ENCODE data around the gene FBLN2.

The FBLN2 gene

DNA sequence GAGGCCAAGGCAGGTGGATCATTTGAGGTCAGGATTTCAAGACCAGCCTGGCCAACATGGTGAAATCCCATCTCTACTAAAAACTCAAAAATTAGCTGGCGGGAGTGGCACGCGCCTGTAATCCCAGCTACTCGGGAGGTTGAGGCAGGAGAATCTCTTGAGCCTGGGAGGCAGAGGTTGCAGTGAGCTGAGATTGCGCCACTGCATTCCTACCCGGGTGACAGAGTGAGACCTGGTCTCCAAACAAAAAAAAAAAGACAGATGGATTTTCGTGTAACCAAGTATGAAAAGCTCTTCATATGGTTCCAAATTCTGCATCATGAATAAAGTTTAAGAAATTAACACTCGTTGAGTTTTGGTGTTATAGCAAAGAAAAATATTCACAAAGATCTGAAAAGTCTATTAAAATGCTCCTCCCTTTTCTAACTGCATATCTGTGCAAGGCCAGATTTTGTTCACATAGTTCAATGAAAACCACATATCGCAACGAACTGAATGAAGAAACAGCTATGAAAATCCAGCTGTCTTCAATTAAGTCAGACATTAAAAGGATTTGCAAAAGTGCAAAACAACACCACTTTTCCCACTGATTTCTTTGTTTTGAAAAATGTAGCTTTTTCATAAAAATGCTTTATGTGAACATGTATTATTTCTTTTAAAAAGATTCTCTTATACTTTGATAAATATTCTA is 23.8 kb upstream of the FBLN2 start:
- no peaks in the 10 kb centered on the region for H3K27me3 ChIP-seq (ENCODE audit: insufficient read depth, low read length, poor library complexity)
- H4K20me1 ChIP-seq (ENCODE audit: insufficient read depth, low read length) = no peaks in the 10 kb centered on the region
- TF ChIP-seq, protein P1, sequence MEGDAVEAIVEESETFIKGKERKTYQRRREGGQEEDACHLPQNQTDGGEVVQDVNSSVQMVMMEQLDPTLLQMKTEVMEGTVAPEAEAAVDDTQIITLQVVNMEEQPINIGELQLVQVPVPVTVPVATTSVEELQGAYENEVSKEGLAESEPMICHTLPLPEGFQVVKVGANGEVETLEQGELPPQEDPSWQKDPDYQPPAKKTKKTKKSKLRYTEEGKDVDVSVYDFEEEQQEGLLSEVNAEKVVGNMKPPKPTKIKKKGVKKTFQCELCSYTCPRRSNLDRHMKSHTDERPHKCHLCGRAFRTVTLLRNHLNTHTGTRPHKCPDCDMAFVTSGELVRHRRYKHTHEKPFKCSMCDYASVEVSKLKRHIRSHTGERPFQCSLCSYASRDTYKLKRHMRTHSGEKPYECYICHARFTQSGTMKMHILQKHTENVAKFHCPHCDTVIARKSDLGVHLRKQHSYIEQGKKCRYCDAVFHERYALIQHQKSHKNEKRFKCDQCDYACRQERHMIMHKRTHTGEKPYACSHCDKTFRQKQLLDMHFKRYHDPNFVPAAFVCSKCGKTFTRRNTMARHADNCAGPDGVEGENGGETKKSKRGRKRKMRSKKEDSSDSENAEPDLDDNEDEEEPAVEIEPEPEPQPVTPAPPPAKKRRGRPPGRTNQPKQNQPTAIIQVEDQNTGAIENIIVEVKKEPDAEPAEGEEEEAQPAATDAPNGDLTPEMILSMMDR (IDR thresholded peaks at IDR 0.05; ENCODE audit: borderline replicate concordance, extremely low read depth, low read length, poor library complexity, severe bottlenecking) = no peak
- no peak for TF ChIP-seq EZH2 (IDR thresholded peaks at IDR 0.05; ENCODE audit: borderline replicate concordance, low read depth, low read length, severe bottlenecking)
- H3K4me1 ChIP-seq (ENCODE audit: insufficient read depth, low read length) = no peaks in the 10 kb centered on the region
- no peaks in the 10 kb centered on the region for H3K9me3 ChIP-seq (ENCODE audit: insufficient read depth, low read length, severe bottlenecking)
- no peak overlapping the region for H3K9ac ChIP-seq (ENCODE audit: low read depth, low read length)
- H3K79me2 ChIP-seq (ENCODE audit: insufficient read depth, low read length) = no peaks in the 10 kb centered on the region
- H2AFZ ChIP-seq (ENCODE audit: low read depth, low read length) = no peak overlapping the region
- H3K4me3 ChIP-seq (ENCODE audit: low read depth in 1 of 2, low read length in 2 of 2) = no peak overlapping the region
- no peak for DNase-seq
- H3K4me2 ChIP-seq (ENCODE audit: insufficient read depth, low read length) = no peak overlapping the region
- no peak overlapping the region for H3K27ac ChIP-seq (ENCODE audit: low read length)
- no peaks in the 10 kb centered on the region for H3K36me3 ChIP-seq (ENCODE audit: insufficient read depth, low read length)
- no peak for ATAC-seq (ENCODE audit: insufficient read depth, low read depth)

GRCh38 chr3:13525827-13526625 is 22.9 kb upstream of the FBLN2 start:
- no peak for TF ChIP-seq EZH2 (IDR thresholded peaks at IDR 0.05; ENCODE audit: borderline replicate concordance, low read depth, low read length, severe bottlenecking)
- TF ChIP-seq, protein P1 (IDR thresholded peaks at IDR 0.05; ENCODE audit: borderline replicate concordance, extremely low read depth, low read length, poor library complexity, severe bottlenecking) = no peak
- Histone ChIP-seq H3K36me3 (ENCODE audit: insufficient read depth, low read length) (no peaks in the 10 kb centered on the region), H4K20me1 (ENCODE audit: insufficient read depth, low read length) (no peaks in the 10 kb centered on the region), H3K9me3 (ENCODE audit: insufficient read depth, low read length, severe bottlenecking) (no peaks in the 10 kb centered on the region), H3K9ac (ENCODE audit: low read depth, low read length) (no peak overlapping the region), H3K4me3 (ENCODE audit: low read depth in 1 of 2, low read length in 2 of 2) (no peak overlapping the region), H3K4me1 (ENCODE audit: insufficient read depth, low read length) (no peaks in the 10 kb centered on the region), H3K4me2 (ENCODE audit: insufficient read depth, low read length) (no peak overlapping the region), H3K27ac (ENCODE audit: low read length) (no peak overlapping the region), H3K27me3 (ENCODE audit: insufficient read depth, low read length, poor library complexity) (no peaks in the 10 kb centered on the region), H3K79me2 (ENCODE audit: insufficient read depth, low read length) (no peaks in the 10 kb centered on the region), H2AFZ (ENCODE audit: low read depth, low read length) (no peak overlapping the region)
- ATAC-seq (ENCODE audit: insufficient read depth, low read depth) (no peak), DNase-seq (no peak)

GRCh38 chr3:13526626-13526949 is 22.3 kb upstream of the FBLN2 start:
- Histone ChIP-seq H3K9me3 (ENCODE audit: insufficient read depth, low read length, severe bottlenecking) (no peaks in the 10 kb centered on the region), H3K4me3 (ENCODE audit: low read depth in 1 of 2, low read length in 2 of 2) (no peak overlapping the region), H2AFZ (ENCODE audit: low read depth, low read length) (no peak overlapping the region), H3K27ac (ENCODE audit: low read length) (no peak overlapping the region), H3K27me3 (ENCODE audit: insufficient read depth, low read length, poor library complexity) (no peaks in the 10 kb centered on the region), H3K9ac (ENCODE audit: low read depth, low read length) (no peak overlapping the region), H3K36me3 (ENCODE audit: insufficient read depth, low read length) (no peaks in the 10 kb centered on the region), H3K4me1 (ENCODE audit: insufficient read depth, low read length) (no peaks in the 10 kb centered on the region), H3K79me2 (ENCODE audit: insufficient read depth, low read length) (no peaks in the 10 kb centered on the region), H3K4me2 (ENCODE audit: insufficient read depth, low read length) (no peak overlapping the region), H4K20me1 (ENCODE audit: insufficient read depth, low read length) (no peaks in the 10 kb centered on the region)
- TF ChIP-seq, protein P1 (IDR thresholded peaks at IDR 0.05; ENCODE audit: borderline replicate concordance, extremely low read depth, low read length, poor library complexity, severe bottlenecking) = no peak
- TF ChIP-seq EZH2 (IDR thresholded peaks at IDR 0.05; ENCODE audit: borderline replicate concordance, low read depth, low read length, severe bottlenecking) = no peak
- no peak for DNase-seq
- ATAC-seq (ENCODE audit: insufficient read depth, low read depth) = no peak
